GM18907 (cell line): ENCODE measurements around the gene CCT2.

Experiments
- ATAC-seq: cut with Tn5 transposase; IDR thresholded peaks from one replicate; pipeline ENCODE4 v1.9.1; 2021; ENCODE audit warnings: mild to moderate bottlenecking, moderate library complexity; ENCODE audit not compliant: unreplicated experiment

Gene CCT2

GRCh38 chr12:69639400-69640016 lies 54.2 kb downstream of the CCT2 start:
- peak; percentile 79 for ATAC-seq

- ATAC-seq, result no peak
Observed at GRCh38 chr12:69641546-69641945, 56.3 kb downstream of the CCT2 start.

GRCh38 chr12:69642531-69642930 lies 57.3 kb downstream of the CCT2 start:
- ATAC-seq, result no peak

- no peak for ATAC-seq
Observed at GRCh38 chr12:69644511-69644910, 59.3 kb downstream of the CCT2 start.

GRCh38 chr12:69645031-69645430 lies 59.8 kb downstream of the CCT2 start:
- no peak for ATAC-seq

GRCh38 chr12:69647178-69647577 lies 61.9 kb downstream of the CCT2 start:
- no peak for ATAC-seq

GRCh38 chr12:69648476-69648875 lies 63.2 kb downstream of the CCT2 start:
- no peak for ATAC-seq

- ATAC-seq, result no peak
Observed at GRCh38 chr12:69649529-69649928, 64.3 kb downstream of the CCT2 start.
